Activated naive CD4-positive, alpha-beta T cell treated with anti-CD3 and anti-CD28 coated beads, Interleukin-2, amount 50 U/mL, for 72 hours (primary cell): ENCODE data around the gene RPL7A. TPM values are rescaled to one million over a fixed set of nuclear protein-coding genes. Genes with fewer than 3 reads are reported as not detected.
A peak's percentile ranks its signal among the peaks of the same experiment; 100 is the strongest.
"Not testable (repeated sequence)": the region's sequence is repeated elsewhere in the genome, so short reads cannot be mapped to it uniquely, and the experiment has no call there.

Source experiments
- ATAC-seq, 2 donors: fragments of 150-1000 bp; cut with Tn5 transposase; 2 replicates each; pipeline ENCODE4 v1.10.0; 2021; ENCODE audit warnings: mild to moderate bottlenecking in 2 of 2, moderate library complexity in 2 of 2
- DNase-seq, 2 donors: peaks; one replicate each; pipeline ENCODE4 v3.0.0; 2021 to 2022; ENCODE audit warnings: low spot score in 2 of 2
- H3K27ac Mint-ChIP-seq, 2 donors: one replicate each; pipeline ENCODE4 v1.8.0; 2022; ENCODE audit warnings: mild to moderate bottlenecking in 2 of 2, mixed read lengths in 2 of 2
- H3K36me3 Mint-ChIP-seq, 2 donors: one replicate each; pipeline ENCODE4 v1.8.0; 2022; ENCODE audit warnings: mixed read lengths in 2 of 2
- H3K9me3 Mint-ChIP-seq, 2 donors: one replicate each; pipeline ENCODE4 v1.8.0; 2022; ENCODE audit warnings: mixed read lengths in 2 of 2
- total RNA-seq, 2 donors: library from RNA; stranded (reverse); gene quantifications; one replicate each; pipeline ENCODE4 v1.2.3, GENCODE V29; 2022

RPL7A gene
- total RNA-seq, 2 donors from 2014 or later: 3,254 to 3,908 TPM

DNA sequence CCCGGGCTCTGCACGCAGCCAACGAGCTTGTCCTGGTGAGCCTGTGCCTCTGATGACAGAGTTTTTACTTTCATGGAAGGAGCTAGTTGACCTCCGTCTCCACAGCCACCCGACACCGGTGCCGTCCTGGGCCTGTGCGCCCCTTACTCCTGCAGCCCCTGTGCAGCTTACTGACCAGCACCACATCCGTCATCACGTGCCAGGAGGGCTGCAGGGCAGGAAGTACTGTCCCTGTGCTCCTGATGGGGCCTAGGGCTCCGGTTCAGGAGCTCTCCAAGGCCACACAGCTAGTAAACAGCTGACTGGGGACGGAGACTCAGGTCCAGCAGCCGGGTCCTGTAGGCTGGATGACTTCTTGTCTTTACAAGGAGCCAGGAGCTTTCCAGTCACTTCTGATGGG lies 38.3 kb downstream of the RPL7A start:
- H3K27ac Mint-ChIP-seq: no peak overlapping the region
- no peaks in the 10 kb centered on the region for H3K36me3 Mint-ChIP-seq
- no peak for DNase-seq
- no peak for ATAC-seq
- no peaks in the 10 kb centered on the region for H3K9me3 Mint-ChIP-seq

DNA sequence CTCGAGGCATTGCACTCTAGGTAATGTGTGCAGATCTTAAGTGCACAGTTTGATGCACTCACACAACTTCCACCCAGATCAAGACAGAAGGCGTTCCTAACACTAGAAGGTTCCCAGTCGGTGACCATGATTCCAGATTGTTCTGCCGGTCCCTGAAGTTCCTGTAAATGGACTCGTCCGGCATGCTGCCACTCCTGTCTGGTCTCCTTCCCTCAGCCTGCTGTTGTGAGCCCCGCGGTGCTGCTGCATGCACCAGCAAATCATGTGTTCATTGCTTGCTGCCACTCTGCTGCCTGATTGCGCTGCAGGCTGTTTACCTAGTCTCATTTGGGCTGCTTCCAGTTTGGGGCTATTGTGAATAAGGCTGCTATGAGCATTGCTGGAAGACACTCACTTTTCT lies 39.7 kb downstream of the RPL7A start:
- ATAC-seq (no peak), DNase-seq (no peak)
- no peaks in the 10 kb centered on the region for H3K36me3 Mint-ChIP-seq
- H3K9me3 Mint-ChIP-seq: no peaks in the 10 kb centered on the region
- H3K27ac Mint-ChIP-seq: peak overlapping the region in 1 of 2 donors; percentile 14

DNA sequence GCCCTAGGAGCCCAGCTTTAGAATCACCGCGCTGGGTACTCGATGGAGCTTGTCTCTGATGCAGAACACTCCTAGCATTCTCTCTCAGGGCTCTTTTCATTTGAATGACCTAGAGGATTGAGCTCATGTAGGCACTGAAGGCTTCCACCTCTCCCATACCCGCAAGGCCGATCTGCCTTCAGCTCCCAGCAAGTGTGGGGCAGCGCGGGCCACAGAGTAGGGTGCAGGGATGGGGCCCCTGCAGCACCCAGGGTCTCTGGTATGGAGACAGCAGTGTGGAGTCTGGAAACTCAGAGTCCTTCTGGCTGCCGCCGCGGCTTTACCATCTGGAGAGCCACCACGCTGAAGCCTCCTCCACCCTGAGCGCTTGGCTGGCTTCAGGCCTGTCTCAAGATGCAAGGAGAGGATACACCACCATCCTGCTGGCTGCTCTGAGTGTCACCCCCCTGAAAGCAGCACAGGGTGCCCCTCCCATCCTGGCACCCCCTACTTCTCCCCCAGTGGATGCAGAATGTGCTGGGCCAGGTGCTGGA lies 41.1 kb downstream of the RPL7A start:
- Mint-ChIP-seq H3K9me3 (no peaks in the 10 kb centered on the region), H3K27ac (no peak overlapping the region), H3K36me3 (no peaks in the 10 kb centered on the region)
- DNase-seq (no peak), ATAC-seq (no peak)

DNA sequence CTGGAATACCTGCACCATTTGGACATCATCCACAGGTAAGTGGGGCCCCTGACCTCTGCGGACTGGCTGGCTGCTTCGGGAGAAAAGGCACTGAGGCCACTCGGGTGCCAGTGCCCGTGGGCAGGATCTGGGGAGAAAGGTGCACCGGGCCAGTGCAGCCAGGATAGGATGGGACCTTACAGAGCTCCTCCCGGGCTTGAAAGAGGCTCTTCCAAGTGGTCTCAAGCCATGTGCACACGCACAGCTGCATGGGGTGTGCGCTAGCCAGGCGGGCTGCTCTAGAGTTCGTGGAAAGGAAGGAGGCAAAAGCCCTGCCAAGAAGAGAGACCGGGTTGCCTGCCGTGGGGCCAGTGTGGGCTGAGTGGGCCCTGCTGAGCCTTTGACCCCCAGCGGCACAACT lies 41.5 kb downstream of the RPL7A start:
- Mint-ChIP-seq H3K27ac (no peak overlapping the region), H3K36me3 (no peaks in the 10 kb centered on the region), H3K9me3 (no peaks in the 10 kb centered on the region)
- DNase-seq: no peak
- ATAC-seq: no peak

DNA sequence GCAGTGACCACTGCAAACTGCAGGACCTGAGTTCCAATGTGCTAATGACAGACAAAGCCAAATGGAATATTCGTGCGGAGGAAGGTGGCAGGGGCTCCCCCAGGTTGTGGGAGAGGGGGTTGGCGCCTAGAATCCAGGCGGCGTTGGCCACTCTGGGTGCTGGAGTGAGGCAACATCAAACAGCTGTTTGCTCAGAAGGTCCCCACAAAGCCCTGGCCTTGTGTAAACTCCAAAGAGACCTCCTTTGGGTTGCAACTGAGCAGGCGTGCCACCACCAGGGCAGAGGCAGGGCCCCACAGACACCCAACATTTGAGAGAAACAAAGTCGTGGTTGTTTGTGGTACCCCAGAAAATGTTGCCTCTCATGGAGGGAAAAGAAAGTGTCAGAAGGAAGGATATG lies 42.7 kb downstream of the RPL7A start:
- no peak for ATAC-seq
- H3K9me3 Mint-ChIP-seq: no peaks in the 10 kb centered on the region

DNA sequence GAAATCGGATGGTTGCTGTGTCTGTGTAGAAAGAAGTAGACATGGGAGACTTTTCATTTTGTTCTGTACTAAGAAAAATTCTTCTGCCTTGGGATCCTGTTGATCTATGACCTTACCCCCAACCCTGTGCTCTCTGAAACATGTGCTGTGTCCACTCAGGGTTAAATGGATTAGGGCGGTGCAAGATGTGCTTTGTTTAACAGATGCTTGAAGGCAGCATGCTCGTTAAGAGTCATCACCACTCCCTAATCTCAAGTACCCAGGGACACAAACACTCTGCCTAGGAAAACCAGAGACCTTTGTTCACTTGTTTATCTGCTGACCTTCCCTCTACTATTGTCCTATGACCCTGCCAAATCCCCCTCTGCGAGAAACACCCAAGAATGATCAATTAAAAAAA lies 43.4 kb downstream of the RPL7A start:
- not testable (repeated sequence) for DNase-seq, H3K9me3 Mint-ChIP-seq, H3K27ac Mint-ChIP-seq

More for the DNA sequence above, 42.7 kb downstream of the RPL7A start:
- Mint-ChIP-seq H3K27ac (no peak overlapping the region), H3K36me3 (no peaks in the 10 kb centered on the region)
- DNase-seq: no peak

DNA sequence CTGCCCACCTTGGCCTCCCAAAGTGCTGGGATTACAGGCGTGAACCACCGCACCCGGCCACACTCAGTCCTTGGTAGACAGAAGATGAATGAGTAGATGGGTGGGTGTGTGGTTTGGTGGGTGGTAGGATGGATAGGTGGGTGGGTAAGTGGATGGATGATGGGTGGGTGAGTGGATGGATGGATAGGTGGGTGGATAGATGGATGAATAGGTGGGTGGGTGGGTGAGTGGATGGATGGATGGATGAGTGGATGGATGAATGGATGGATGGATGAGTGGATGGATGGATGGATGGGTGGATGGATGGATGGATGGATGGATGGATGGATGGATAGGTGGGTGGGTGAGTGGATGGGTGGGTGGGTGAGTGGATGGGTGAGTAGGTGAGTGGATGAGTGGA lies 44.3 kb downstream of the RPL7A start:
- H3K9me3 Mint-ChIP-seq, H3K27ac Mint-ChIP-seq, H3K36me3 Mint-ChIP-seq, ATAC-seq, DNase-seq: not testable (repeated sequence)

More for the DNA sequence above, 43.4 kb downstream of the RPL7A start:
- not testable (repeated sequence) for ATAC-seq, H3K36me3 Mint-ChIP-seq

DNA sequence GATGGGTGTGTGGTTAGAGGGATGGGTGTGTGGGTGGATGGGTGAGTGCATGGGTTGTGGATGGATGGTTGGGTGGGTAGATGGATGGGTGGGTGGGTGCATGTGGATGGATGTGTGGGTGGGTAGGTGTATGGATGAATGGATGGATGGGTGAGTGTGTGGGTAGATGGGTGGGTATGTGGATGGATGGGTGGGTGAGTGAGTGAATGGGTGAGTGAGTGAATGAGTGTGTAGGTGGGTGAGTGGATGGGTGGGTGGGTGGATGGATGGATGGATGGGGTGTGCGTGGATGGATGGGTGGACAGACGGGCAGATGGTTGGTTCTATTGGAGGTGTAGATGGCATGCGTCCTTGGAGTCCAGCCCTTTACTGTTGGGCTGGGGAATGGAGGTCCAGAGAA lies 45.4 kb downstream of the RPL7A start:
- DNase-seq (no peak), ATAC-seq (no peak)
- no peak overlapping the region for H3K27ac Mint-ChIP-seq
- no peaks in the 10 kb centered on the region for H3K36me3 Mint-ChIP-seq
- no peaks in the 10 kb centered on the region for H3K9me3 Mint-ChIP-seq

DNA sequence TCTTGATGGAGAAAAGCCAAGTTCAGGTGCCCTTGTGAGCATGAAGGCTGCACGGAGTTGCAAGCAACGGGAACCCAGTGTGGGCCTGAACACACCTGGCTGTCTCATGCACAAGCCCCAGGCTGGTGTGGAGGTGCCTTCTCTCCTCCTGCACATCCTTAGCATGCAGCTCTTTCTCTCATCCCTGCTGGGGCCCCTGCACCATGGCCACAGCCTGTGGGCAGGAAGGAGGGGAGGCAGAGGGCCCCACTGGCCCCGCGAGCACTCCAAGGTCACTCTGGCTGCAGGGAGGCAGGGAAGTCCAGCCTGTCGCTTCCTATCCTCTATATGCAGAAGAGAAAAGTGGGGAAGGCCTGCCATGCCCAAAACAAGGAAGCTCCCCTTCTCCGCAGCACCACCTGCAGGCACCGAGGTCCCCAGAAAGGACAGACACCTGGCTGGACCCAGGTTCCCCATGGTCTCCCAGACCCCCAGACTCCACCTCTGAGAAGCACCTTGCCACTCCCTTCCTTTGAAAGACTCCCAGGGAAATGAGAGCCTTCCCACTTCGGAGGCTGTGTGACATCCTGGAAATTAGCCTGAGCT lies 46.8 kb downstream of the RPL7A start:
- DNase-seq (no peak), ATAC-seq (peak in 1 of 2 donors; percentile 20)
- no peaks in the 10 kb centered on the region for H3K36me3 Mint-ChIP-seq
- no peaks in the 10 kb centered on the region for H3K9me3 Mint-ChIP-seq
- H3K27ac Mint-ChIP-seq: no peak overlapping the region

DNA sequence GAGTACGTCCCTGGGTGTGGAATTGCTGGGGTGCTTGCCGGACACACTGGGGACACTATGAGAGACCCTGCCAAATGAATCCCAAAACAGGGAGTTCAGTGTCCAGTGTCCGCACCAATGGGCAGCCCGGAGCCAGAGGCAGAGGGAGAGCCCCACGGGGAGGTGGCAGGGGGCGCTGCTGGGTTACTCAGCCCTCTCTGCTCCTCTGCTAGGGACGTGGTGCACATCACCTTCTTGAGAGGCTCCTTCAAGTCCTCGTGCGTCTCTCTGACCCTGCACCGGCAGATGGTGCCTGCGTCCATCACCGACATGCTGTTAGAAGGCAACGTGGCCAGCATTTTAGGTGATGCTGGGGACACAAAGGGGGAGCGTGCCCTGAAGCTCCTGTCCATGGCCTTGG lies 48.9 kb downstream of the RPL7A start:
- ATAC-seq (peak in 1 of 2 donors; percentile 38), DNase-seq (no peak)
- H3K27ac Mint-ChIP-seq: no peak overlapping the region
- no peaks in the 10 kb centered on the region for H3K9me3 Mint-ChIP-seq
- H3K36me3 Mint-ChIP-seq: no peaks in the 10 kb centered on the region

DNA sequence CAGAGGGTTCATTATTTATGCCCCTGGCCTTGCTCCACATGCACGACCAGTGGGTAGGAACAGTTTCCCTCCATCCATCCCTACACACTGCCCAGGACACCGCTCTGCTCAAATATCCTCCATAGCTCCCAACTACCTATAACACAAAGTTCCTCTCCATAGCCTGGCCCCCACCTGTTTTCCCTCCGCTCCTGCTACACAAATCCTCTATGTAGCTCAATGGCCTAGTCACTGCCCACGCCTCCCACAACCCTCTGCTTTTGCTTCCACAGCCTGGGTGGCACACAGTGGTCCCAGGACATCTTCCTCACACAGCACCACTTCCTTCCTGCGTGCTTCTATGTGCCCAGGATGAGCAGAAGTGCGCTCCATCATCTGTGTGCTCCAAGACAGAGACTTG lies 49.4 kb downstream of the RPL7A start:
- ATAC-seq (no peak), DNase-seq (no peak)
- no peaks in the 10 kb centered on the region for H3K9me3 Mint-ChIP-seq
- H3K27ac Mint-ChIP-seq: no peak overlapping the region
- no peaks in the 10 kb centered on the region for H3K36me3 Mint-ChIP-seq

DNA sequence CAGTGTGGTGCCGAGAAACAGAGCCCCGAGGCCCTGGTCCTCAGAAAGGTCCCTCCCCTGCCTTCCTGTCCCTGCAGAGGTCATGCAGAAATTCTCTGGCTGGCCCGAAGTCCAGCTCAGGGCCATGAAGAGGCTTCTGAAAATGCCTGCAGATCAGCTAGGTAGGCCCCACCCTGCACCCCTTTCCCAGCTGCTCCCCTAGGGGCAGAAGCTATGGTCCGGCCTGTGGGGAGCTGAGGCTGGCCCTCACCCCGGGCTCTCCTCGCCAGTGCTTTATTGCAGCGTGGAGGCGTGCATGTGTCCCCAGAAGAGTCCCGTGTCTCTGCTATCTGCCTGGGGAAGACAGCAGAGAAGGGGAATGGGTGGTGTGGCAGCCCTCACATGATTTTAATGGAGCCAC lies 49.9 kb downstream of the RPL7A start:
- DNase-seq (no peak), ATAC-seq (no peak)
- Mint-ChIP-seq H3K9me3 (no peaks in the 10 kb centered on the region), H3K27ac (no peak overlapping the region), H3K36me3 (no peaks in the 10 kb centered on the region)

DNA sequence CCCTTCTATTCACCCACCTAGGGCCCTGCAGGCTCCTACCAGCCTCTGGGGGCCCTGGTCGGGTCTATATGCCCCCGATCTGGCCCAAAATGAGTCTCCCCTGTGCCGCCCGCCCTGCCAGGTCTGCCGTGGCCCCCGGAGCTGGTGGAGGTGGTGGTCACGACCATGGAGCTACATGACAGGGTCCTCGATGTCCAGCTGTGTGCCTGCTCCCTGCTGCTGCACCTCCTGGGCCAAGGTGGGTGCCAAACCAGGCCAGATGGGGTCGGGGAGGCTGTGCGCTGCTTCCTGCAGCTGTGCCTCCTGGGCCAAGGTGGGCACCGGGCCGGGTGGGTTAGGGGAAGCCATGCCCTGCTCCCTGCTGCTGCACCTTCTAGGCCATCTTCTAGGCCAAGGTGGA lies 52.3 kb downstream of the RPL7A start:
- no peak for DNase-seq
- ATAC-seq: no peak
- Mint-ChIP-seq H3K9me3 (no peaks in the 10 kb centered on the region), H3K27ac (peak overlapping the region in 1 of 2 donors; percentile 27), H3K36me3 (peaks cover 0 to under 1% of the 10 kb centered on the region in 2 donors)

Other genes starting within 250 kb of the RPL7A start
- 10 to 100 TPM; 45.3 to 77.0 TPM for gene RALGDS, start 227.0 kb upstream of the RPL7A start, total RNA-seq
- gene GBGT1, start 184.3 kb upstream of the RPL7A start, total RNA-seq: 1 to 10 TPM; 3.1 to 7.3 TPM
- not detected for gene OBP2B, start 139.0 kb upstream of the RPL7A start, total RNA-seq
- not detected for gene ABO, start 73.0 kb upstream of the RPL7A start, total RNA-seq
- 10 to 100 TPM; 10.7 to 22.0 TPM for gene SURF6, start 12.0 kb upstream of the RPL7A start, total RNA-seq
- 10 to 100 TPM; 27.7 to 29.4 TPM for gene MED22, start 87 bp upstream of the RPL7A start, total RNA-seq
- gene SURF1, start 8.3 kb downstream of the RPL7A start, total RNA-seq: 10 to 100 TPM; 20.2 to 24.9 TPM
- gene SURF2, start 8.3 kb downstream of the RPL7A start, total RNA-seq: 10 to 100 TPM in 1 of 2 donors, 1 to 10 TPM in 1; 10.0 to 12.9 TPM
- 100 to 1,000 TPM; 255 to 272 TPM for gene SURF4, start 27.8 kb downstream of the RPL7A start, total RNA-seq
- 1 to 10 TPM in 1 of 2 donors, not detected in 1; 1.1 TPM for gene STKLD1, start 28.1 kb downstream of the RPL7A start, total RNA-seq
- 10 to 100 TPM; 20.6 to 28.3 TPM for gene REXO4, start 69.8 kb downstream of the RPL7A start, total RNA-seq
- 1 to 10 TPM; 2.6 to 5.4 TPM for gene ADAMTS13, start 74.1 kb downstream of the RPL7A start, total RNA-seq
- 1 to 10 TPM in 1 of 2 donors, under 1 TPM in 1; 0.37 to 2.3 TPM for gene CACFD1, start 111.8 kb downstream of the RPL7A start, total RNA-seq
- 1 to 10 TPM; 1.0 to 1.8 TPM for gene SLC2A6, start 130.9 kb downstream of the RPL7A start, total RNA-seq
- not detected for gene MYMK, start 176.7 kb downstream of the RPL7A start, total RNA-seq
- gene ADAMTSL2, start 186.5 kb downstream of the RPL7A start, total RNA-seq: 1 to 10 TPM in 1 of 2 donors, under 1 TPM in 1; 0.11 to 1.2 TPM